ENCODE results near the gene TNS2. TPM values are rescaled to one million over a fixed set of nuclear protein-coding genes. Genes with fewer than 3 reads are reported as not detected.

TNS2 gene
- total RNA-seq, 1 donor from 2014 or later = 21.8 TPM

DNA sequence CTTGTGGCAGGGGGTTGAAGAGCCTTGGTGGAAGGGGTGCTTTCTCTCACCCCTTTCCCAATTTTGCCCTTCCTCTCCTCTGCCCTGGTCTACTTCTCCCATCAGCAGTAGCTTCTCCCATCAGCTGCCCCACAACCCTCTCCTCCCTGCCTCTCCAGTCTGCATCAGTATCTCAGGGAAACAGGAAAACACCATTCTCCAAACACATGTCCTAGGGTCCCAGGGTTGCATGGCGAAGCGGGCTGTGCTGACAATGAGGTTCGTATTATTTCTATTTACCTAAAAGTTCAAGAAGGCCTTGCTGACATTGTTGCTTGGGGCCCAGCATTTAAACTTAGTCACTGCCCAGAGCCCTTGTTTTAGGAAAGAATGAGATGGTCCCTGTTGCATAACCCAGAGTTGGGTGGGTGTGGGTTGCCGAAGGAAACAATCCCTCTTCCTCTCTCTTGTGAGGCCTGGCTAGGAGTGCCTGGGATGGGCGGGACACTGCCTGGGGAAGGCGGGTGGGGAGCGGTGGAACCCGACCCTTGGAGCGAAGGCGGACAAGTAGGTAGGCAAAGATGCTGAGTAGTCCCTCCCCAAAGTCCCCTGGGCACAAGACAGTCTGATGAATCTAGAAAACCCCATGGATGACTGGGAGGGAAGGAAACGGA is 46.4 kb downstream of the TNS2 start:
- Mint-ChIP-seq H3K4me3 (peak overlapping the region; percentile 89), H3K9me3 (no peaks in the 10 kb centered on the region), H3K27ac (peak overlapping the region; percentile 83), H3K4me1 (ENCODE audit: unreplicated experiment) (peaks cover 36% of the 10 kb centered on the region), H3K36me3 (no peaks in the 10 kb centered on the region), H3K27me3 (peaks cover 30% of the 10 kb centered on the region)
- no peak for DNase-seq (ENCODE audit: extremely low spot score, unreplicated experiment)
- TF ChIP-seq, protein P1, sequence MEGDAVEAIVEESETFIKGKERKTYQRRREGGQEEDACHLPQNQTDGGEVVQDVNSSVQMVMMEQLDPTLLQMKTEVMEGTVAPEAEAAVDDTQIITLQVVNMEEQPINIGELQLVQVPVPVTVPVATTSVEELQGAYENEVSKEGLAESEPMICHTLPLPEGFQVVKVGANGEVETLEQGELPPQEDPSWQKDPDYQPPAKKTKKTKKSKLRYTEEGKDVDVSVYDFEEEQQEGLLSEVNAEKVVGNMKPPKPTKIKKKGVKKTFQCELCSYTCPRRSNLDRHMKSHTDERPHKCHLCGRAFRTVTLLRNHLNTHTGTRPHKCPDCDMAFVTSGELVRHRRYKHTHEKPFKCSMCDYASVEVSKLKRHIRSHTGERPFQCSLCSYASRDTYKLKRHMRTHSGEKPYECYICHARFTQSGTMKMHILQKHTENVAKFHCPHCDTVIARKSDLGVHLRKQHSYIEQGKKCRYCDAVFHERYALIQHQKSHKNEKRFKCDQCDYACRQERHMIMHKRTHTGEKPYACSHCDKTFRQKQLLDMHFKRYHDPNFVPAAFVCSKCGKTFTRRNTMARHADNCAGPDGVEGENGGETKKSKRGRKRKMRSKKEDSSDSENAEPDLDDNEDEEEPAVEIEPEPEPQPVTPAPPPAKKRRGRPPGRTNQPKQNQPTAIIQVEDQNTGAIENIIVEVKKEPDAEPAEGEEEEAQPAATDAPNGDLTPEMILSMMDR (conservative IDR thresholded peaks at IDR 0.05) = no peak

DNA sequence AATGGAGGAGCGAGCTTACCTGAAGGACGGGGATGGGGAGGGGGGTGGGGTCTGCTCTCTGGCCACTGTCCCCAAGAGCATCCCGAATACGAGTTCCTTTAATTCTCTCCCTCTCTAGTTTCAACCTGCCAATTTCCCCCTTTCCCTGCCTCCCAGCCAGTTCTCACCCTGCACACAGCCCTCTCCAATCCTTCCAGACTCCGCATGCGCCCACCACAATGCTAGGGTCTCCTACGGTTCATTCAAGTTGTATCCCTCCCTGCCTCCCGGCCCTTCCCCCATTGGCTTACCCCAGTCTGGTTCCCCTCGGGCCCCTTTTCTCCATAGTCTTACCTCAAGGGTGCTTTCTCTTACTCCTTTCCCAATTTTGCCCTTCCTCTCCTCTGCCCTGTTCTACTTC is 46.9 kb downstream of the TNS2 start:
- Mint-ChIP-seq H3K36me3 (no peaks in the 10 kb centered on the region), H3K27me3 (peaks cover 30% of the 10 kb centered on the region), H3K9me3 (no peaks in the 10 kb centered on the region)

DNA sequence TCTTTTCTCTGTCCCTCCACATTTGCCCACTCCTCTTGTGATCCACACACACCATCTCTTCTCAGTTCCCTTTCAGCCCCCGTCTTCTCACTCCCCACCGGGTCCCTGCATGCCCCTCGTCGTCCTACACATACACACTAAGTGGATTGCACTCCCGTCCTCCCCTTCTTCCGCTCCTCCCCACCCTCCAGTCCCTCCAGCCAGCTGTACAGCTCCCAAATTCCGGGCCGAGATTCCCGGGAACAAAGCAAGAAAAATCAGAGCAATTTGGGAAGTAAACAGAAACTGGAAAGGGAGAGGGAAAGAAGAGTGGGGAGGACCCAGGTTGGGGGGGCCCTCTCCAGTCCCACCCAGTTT is 47.3 kb downstream of the TNS2 start:
- TF ChIP-seq, protein P1 (conservative IDR thresholded peaks at IDR 0.05) = no peak
- Mint-ChIP-seq H3K9me3 (no peaks in the 10 kb centered on the region), H3K4me1 (ENCODE audit: unreplicated experiment) (peaks cover 36% of the 10 kb centered on the region), H3K27ac (peak overlapping the region; percentile 83), H3K4me3 (peak overlapping the region; percentile 89), H3K36me3 (no peaks in the 10 kb centered on the region), H3K27me3 (peaks cover 30% of the 10 kb centered on the region)
- no peak for DNase-seq (ENCODE audit: extremely low spot score, unreplicated experiment)

More for the DNA sequence above, 46.9 kb downstream of the TNS2 start:
- Mint-ChIP-seq H3K4me3 (peak overlapping the region; percentile 89), H3K27ac (peak overlapping the region; percentile 83), H3K4me1 (ENCODE audit: unreplicated experiment) (peaks cover 36% of the 10 kb centered on the region)
- TF ChIP-seq, protein P1 (conservative IDR thresholded peaks at IDR 0.05) = no peak
- DNase-seq (ENCODE audit: extremely low spot score, unreplicated experiment) = no peak

DNA sequence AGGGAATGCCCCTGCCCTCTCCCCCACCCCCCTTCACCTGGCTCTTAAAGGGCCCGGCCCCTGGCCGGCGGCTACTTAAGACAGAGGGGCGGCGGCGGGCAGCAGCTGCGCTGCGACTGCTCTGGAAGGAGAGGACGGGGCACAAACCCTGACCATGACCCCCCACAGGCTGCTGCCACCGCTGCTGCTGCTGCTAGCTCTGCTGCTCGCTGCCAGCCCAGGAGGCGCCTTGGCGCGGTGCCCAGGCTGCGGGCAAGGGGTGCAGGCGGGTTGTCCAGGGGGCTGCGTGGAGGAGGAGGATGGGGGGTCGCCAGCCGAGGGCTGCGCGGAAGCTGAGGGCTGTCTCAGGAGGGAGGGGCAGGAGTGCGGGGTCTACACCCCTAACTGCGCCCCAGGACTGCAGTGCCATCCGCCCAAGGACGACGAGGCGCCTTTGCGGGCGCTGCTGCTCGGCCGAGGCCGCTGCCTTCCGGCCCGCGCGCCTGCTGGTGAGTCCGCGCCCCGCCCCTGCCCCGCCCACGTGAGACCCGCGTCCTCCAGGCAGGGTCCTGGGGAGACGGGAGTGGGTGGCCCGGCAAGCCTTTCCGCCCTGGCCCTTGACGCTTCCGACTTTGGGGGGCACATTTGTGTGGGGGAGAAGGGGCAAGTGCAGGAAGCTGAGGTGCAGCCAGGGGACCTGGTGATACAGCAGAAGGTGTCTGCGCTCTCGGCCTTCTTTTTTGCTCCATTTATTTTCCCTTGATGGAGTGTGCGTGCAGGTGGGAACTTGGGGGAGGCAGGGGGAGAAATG is 47.9 kb downstream of the TNS2 start, which contains the start of gene IGFBP6:
TSS of gene IGFBP6 (plus strand) at position 104 of the 790 bp plus-strand sequence. CDS start at position 155, 51 bp downstream.
- no peak for DNase-seq (ENCODE audit: extremely low spot score, unreplicated experiment)
- peaks cover 36% of the 10 kb centered on the region for H3K4me1 Mint-ChIP-seq (ENCODE audit: unreplicated experiment)
- H3K27me3 Mint-ChIP-seq = peaks cover 30% of the 10 kb centered on the region
- peak within 1 kb of the TSS; percentile 92 for H3K4me3 Mint-ChIP-seq
- H3K9me3 Mint-ChIP-seq = no peaks in the 10 kb centered on the region
- no peaks in the 10 kb centered on the region for H3K36me3 Mint-ChIP-seq
- TF ChIP-seq, protein P1 (conservative IDR thresholded peaks at IDR 0.05) = peak; percentile 47
- peak within 1 kb of the TSS; percentile 92 for H3K27ac Mint-ChIP-seq

DNA sequence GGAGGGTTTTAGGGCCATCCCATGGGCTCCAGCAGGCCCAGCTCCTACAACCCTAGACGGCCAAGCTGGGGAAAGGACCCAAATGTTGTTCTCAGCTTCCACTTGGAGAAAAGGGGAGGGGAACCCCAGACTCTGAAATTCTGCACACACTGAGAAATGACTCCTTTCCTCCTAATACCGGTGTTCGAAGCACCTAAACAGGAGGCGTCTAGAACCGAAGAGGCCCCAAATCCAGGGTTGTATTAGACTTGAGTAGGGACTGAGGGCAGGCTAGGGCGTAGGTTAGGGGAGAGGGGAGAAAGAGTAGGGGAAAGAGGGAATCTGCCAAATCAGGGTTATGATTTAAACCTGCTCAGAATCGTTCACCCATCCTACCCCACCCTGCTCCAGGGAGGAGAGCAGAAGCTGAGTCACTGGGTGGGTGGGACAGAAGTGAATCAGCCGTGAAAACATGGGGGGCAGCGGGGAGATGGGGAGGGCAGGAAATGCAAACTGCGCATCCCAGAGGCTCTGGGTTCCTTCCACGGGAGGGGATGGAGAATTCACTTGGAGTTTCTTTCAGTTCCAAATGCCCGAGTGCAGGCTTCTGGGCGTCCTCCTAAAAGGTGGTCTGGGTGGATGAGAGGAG is 48.6 kb downstream of the TNS2 start:
- Mint-ChIP-seq H3K36me3 (no peaks in the 10 kb centered on the region), H3K4me1 (ENCODE audit: unreplicated experiment) (peaks cover 36% of the 10 kb centered on the region), H3K27ac (peak overlapping the region; percentile 92), H3K9me3 (no peaks in the 10 kb centered on the region), H3K27me3 (peaks cover 30% of the 10 kb centered on the region), H3K4me3 (peak overlapping the region; percentile 92)
- no peak for DNase-seq (ENCODE audit: extremely low spot score, unreplicated experiment)
- TF ChIP-seq, protein P1 (conservative IDR thresholded peaks at IDR 0.05) = no peak
